BJ (cell line): Measurements from ENCODE around the gene CCDC7. TPM values are rescaled to one million over a fixed set of nuclear protein-coding genes. Genes with fewer than 3 reads are reported as not detected.
"Not testable (repeated sequence)": the region's sequence is repeated elsewhere in the genome, so short reads cannot be mapped to it uniquely, and the experiment has no call there.

Experiments
- CTCF ChIA-PET: fragments of 350-600 bp; formaldehyde crosslinking; extraction: SDS; loops from one replicate; lab custom pipeline; 2021; ENCODE audit warnings: antibody characterized with exemption, inconsistent platforms; lab: Yijun Ruan, JAX
- POLR2A ChIA-PET: fragments of 300-600 bp; sonication (Branson Sonifier 250); formaldehyde crosslinking; extraction: SDS; loops from one replicate; lab custom pipeline; 2021; ENCODE audit warnings: antibody characterized with exemption; lab: Charles Lee
- DNase-seq: peaks from one replicate; pipeline ENCODE4 v3.0.0-alpha.2; 2011; ENCODE audit warnings: low read depth
- H3K27me3 ChIP-seq: 2 replicates; pipeline ENCODE4 v1.6.0; 2011; ENCODE audit warnings: low read length; ENCODE audit not compliant: control insufficient read depth, insufficient read depth
- H3K36me3 ChIP-seq: 2 replicates; pipeline ENCODE4 v1.5.1; 2011; ENCODE audit warnings: low read length; ENCODE audit not compliant: control insufficient read depth, insufficient read depth
- H3K4me3 ChIP-seq: 2 replicates; pipeline ENCODE4 v1.5.1; 2011; ENCODE audit warnings: low read depth, mild to moderate bottlenecking, control low read depth, low read length
- polyA plus RNA-seq: library from polyadenylated mRNA; depleted of rRNA; stranded (reverse); fragments of >200 nt; gene quantifications from 2 replicates; pipeline ENCODE4 v1.2.3, GENCODE V29; 2011
- TF ChIP-seq, protein P1 (sequence below): IDR thresholded peaks from 2 replicates; pipeline ENCODE4 v1.5.1; 2011; ENCODE audit warnings: low read depth, mild to moderate bottlenecking, control low read depth, inconsistent platforms, low read length, moderate library complexity; ENCODE audit not compliant: insufficient read depth

The CCDC7 gene
- polyA plus RNA-seq, 1 experiment, result 0.52 TPM

DNA sequence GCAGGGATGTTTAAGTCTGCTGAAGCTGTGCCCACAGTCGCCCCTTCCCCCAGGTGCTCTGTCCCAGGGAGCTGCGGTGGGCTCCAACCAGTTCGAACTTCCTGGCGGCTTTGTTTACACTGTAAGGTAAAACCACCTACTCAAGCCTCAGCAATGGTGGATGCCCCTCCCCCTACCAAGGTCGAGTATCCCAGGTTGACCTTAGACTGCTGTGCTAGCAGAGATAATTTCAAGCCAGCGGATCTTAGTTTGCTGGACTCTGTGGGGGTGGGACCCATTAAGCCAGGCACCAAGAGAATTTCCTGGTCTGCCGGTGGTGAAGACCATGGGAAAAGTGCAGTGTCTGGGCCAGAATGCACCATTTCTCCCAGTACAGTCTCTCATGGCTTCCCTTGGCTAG lies 56.0 kb downstream of the CCDC7 start:
- CTCF ChIA-PET, result no interaction called here
- no peaks in the 10 kb centered on the region for H3K36me3 ChIP-seq
- DNase-seq, result no peak
- H3K27me3 ChIP-seq, result no peaks in the 10 kb centered on the region
- POLR2A ChIA-PET, result no interaction called here
- H3K4me3 ChIP-seq, result no peak overlapping the region
- TF ChIP-seq, protein P1, sequence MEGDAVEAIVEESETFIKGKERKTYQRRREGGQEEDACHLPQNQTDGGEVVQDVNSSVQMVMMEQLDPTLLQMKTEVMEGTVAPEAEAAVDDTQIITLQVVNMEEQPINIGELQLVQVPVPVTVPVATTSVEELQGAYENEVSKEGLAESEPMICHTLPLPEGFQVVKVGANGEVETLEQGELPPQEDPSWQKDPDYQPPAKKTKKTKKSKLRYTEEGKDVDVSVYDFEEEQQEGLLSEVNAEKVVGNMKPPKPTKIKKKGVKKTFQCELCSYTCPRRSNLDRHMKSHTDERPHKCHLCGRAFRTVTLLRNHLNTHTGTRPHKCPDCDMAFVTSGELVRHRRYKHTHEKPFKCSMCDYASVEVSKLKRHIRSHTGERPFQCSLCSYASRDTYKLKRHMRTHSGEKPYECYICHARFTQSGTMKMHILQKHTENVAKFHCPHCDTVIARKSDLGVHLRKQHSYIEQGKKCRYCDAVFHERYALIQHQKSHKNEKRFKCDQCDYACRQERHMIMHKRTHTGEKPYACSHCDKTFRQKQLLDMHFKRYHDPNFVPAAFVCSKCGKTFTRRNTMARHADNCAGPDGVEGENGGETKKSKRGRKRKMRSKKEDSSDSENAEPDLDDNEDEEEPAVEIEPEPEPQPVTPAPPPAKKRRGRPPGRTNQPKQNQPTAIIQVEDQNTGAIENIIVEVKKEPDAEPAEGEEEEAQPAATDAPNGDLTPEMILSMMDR, result no peak

DNA sequence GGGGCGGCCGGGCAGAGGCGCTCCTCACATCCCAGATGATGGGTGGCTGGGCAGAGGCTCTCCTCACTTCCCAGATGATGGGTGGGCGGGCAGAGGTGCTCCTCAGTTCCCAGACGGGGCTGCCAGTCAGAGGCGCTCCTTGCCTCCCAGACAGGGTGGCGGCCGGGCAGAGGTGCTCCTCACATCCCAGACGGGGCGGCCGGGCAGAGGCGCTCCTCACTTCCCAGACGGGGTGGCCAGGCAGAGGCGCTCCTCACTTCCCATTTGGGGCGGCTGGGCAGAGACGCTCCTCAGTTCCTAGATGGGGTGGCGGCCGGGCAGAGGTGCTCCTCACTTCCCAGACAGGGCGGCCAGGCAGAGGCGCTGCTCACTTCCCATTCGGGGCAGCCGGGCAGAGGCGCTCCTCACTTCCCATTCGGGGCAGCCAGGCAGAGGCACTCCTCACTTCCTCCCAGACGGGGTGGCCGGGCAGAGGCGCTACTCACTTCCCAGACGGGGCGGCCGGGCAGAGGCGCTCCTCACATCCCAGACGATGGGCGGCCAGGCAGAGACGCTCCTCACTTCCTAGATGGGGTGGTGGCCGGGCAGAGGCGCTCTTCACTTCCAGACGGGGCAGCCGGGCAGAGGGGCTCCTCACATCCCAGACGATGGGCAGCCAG lies 60.0 kb downstream of the CCDC7 start:
- CTCF ChIA-PET, POLR2A ChIA-PET, H3K36me3 ChIP-seq, H3K27me3 ChIP-seq, H3K4me3 ChIP-seq, DNase-seq: not testable (repeated sequence)

DNA sequence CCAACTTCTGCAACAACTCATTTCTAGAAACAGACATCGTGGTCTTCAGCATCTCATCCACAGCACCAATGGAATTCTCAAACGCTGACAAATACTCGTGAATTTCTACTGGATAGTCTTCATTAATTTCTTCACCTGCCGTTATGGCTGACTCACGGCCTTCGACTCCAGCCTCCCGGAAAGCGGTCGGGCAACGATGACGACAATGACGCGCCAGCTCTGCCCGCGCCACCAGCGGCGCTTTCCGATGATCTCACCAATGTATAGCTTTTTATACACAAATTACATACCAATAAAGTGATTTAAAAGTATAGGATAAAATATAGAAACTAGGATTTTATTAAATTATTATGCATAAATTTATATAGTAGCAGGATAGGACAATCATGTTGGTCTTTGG lies 65.7 kb downstream of the CCDC7 start:
- CTCF ChIA-PET, result interaction anchor here (0.6 kb wide), 1 partner anchor 307 kb away, joined by 3 read pairs; no protein-coding TSS in a partner anchor
- Histone ChIP-seq H3K27me3 (no peaks in the 10 kb centered on the region), H3K4me3 (no peak overlapping the region), H3K36me3 (no peaks in the 10 kb centered on the region)
- no peak for DNase-seq
- POLR2A ChIA-PET, result interaction anchor here (0.7 kb wide), 1 partner anchor 19 kb away, joined by 5 read pairs; no protein-coding TSS in a partner anchor
- TF ChIP-seq, protein P1, result no peak

DNA sequence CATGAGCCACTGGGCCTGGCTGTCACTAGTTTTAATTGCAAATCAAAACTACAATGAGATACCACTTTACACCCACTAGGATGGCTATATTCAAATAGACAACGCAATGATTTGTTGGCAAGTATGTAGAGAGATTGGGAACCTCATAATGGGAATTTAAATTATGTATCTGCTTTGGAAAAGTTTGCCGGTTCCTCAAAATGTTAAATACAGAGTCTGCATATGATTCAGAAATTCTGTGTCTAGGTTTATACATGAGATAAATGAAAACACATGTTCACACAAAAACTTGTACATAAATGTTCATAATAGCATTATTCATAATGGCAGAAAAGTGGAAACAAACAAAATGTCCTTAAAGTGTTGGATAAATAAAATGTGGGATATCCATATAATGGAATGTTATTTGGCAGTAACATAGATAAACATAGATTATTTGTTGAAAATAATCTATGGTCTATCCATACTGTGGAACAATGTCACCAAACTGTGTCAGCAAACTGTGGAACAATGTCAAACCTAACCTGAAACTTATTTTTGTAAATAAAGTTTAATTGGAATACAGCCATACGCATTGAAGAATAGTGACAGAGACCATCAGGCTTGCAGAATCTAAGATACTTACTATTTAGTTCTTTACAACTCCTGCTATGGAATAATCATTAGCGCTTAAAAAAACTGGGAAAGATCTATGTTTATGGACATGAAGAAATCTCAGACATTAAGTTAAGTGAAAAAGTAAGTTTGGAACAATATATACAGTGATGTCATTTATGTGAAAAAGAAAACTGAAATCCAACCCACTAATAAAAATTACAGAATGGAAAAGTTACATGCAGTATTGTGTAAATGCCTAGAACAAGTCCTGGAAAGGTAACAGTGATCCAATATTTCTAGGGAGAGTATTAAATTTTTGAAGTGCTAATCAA lies 70.9 kb downstream of the CCDC7 start:
- ChIA-PET CTCF (no interaction called here), POLR2A (no interaction called here)
- Histone ChIP-seq H3K27me3 (no peaks in the 10 kb centered on the region), H3K4me3 (no peak overlapping the region), H3K36me3 (no peaks in the 10 kb centered on the region)
- TF ChIP-seq, protein P1, result no peak
- no peak for DNase-seq

DNA sequence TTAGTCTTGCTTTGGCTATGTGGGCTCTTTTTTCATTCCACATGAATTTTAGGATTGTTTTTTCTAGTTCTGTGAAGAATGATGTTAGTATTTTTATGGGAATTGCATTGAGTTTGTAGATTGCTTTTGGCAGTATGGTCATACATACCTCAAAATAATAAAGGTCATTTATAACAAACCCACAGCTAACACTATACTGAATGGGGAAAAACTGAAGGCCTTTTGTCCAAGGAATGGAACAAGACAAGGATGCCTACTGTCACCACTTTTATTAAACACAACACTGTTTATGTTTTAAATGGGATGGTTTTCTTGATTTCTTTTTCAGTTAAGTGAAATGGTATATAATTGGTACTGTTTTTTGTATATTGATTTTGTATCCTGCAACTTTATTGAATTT lies 84.3 kb downstream of the CCDC7 start:
- TF ChIP-seq, protein P1, result no peak
- ChIA-PET CTCF (no interaction called here), POLR2A (interaction anchor here (0.6 kb wide), 1 partner anchor 19 kb away, joined by 5 read pairs; no protein-coding TSS in a partner anchor)
- Histone ChIP-seq H3K4me3 (no peak overlapping the region), H3K36me3 (no peaks in the 10 kb centered on the region), H3K27me3 (no peaks in the 10 kb centered on the region)
- no peak for DNase-seq
